NCI-H187 (cell line): ENCODE data around the gene FYB2.

ENCODE experiments used
- DNase-seq, 2 experiments: peaks; one replicate each; lab custom pipeline; 2025; lab: John Stamatoyannopoulos, UW

The FYB2 gene

GRCh38 chr1:56710646-56711045 is 108.6 kb downstream of the FYB2 start:
- no peak for DNase-seq

- DNase-seq, result no peak
Measured at GRCh38 chr1:56709995-56710394, 109.2 kb downstream of the FYB2 start.

GRCh38 chr1:56709269-56709880 is 109.8 kb downstream of the FYB2 start:
- peak; percentile 3 to 4 for DNase-seq

DNA sequence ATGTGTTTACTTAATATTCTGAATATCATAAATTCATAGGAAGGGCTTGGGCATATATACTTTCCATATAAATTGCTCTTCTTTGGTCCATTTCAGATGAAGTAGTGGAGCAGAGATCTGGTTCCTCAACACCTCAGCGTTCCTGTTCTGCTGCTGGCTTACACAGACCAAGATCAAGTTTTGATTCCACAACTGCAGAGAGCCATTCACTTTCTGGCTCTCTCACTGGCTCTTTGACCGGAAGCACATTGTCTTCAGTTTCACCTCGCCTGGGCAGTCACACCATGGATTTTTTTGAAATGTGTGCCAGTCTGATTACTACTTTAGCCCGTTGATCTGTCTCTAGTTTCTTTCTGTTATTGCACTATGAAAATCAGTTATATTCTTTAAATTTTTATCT is 111.8 kb downstream of the FYB2 start:
- DNase-seq, result no peak

GRCh38 chr1:56703747-56704146 is 115.5 kb downstream of the FYB2 start:
- DNase-seq, result no peak

- DNase-seq, result no peak
Measured at GRCh38 chr1:56696663-56697062, 122.5 kb downstream of the FYB2 start.

- no peak for DNase-seq
Measured at GRCh38 chr1:56688522-56689026, 130.6 kb downstream of the FYB2 start.

DNA sequence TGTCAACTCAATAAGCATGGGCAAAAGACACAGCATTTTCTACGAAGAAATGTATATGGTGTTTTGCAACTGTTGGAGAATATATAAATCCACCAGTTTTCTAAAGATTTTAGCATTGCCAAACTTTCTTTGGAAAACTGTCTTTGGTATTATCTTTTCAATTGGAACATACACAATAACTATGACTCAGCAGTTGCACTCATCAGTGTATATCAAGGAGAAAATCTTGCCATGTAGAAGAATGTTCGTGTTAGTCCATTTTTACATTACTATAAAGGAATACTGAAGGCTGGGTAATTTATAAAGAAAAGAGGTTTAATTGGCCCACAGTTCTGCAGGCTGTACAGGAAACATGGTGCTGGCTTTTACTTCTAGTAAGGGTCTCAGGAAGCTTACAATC is 133.0 kb downstream of the FYB2 start:
- no peak for DNase-seq

DNA sequence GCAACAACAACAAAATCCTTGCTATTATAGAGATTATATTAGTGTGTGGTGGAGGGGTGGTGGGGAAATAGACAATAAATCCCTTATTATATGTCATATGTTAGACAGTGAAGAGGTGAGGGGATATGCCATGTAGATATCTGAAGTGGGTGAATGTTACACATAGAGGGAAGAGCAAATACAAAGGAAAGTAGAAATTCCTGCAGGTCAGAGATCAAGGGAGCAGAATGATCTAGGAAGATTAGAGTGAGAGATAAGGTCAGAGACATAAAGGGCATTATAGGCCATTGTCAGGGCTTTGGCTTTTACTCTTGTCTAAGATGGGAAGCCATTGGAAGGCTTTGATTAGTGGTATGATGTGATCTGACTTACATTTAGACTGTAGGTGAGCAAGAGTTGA is 135.6 kb downstream of the FYB2 start:
- DNase-seq, result no peak

GRCh38 chr1:56676571-56677035 is 142.6 kb downstream of the FYB2 start:
- no peak for DNase-seq

DNA sequence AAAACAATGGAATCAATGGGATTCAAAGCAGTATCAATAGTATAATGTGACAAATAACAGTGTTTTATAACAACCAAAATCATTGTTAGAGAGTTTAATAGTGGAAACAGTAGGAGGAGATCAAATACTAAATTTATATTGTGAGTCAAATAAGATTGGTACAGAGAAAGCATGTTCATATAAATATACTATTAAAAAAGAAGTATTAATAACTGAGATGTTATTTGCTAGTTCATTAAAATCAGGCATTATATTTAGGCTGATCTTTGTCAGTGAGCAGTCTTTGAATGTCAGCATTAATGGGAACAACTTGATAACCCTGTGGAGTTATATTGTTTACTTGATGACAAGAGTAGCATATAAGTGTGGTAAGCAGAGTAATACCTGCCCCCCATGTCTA is 143.4 kb downstream of the FYB2 start:
- no peak for DNase-seq

- DNase-seq, result no peak
Measured at GRCh38 chr1:56672579-56672978, 146.6 kb downstream of the FYB2 start.

DNA sequence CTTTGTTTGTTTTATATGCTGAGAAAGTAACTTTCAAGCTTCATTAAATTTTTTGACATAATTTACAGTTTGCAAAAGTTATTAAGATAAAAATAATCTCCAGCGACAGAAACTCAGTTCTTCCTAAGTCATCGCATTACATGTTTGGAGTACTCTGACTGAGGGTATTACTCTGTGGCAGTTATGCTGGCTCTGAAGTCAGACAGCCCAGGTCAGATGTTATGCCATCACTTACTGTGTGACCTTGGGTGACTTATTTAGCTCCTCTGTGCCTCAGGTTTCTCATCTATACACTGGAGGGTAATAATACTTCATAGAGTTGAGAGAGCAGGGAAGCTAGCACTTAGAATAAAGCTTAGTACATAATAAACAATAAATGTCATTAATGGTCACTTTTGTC is 147.7 kb downstream of the FYB2 start:
- DNase-seq, result no peak

GRCh38 chr1:56671085-56671484 is 148.1 kb downstream of the FYB2 start:
- DNase-seq, result no peak

DNA sequence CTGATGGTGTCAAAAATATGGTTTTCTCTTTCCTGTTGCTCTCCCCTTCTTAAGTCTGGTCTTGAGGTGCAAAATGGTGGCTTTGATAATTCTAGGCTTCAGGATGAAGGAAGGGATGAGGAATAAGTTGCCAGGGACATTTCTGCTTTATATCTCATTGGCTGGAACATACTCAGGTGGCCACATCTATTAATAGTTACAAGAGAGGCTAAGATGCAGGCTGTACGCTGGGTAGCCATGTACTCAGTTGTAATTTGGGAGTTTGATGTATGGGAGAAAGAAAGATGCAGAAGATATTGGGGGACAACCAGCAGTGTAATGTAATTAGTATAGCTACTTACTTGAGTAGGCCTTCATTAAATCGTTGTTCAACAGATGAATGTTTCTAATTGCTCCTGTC is 148.9 kb downstream of the FYB2 start:
- DNase-seq, result no peak
